HG03196 (cell line): Measurements from ENCODE around the gene ATG14.
"Not testable (repeated sequence)": the region's sequence is repeated elsewhere in the genome, so short reads cannot be mapped to it uniquely, and the experiment has no call there.

Experiments used
- ATAC-seq: cut with Tn5 transposase; IDR thresholded peaks from one replicate; pipeline ENCODE4 v1.9.1; 2021; ENCODE audit not compliant: unreplicated experiment

The ATG14 gene

GRCh38 chr14:55388160-55388559, 23.5 kb downstream of the ATG14 start:
- no peak for ATAC-seq

- no peak for ATAC-seq
Measured at GRCh38 chr14:55387121-55387520, 24.5 kb downstream of the ATG14 start.

- ATAC-seq = no peak
Measured at GRCh38 chr14:55386037-55386808, 25.4 kb downstream of the ATG14 start.

- no peak for ATAC-seq
Measured at GRCh38 chr14:55384536-55384935, 27.1 kb downstream of the ATG14 start.

GRCh38 chr14:55383541-55384140, 28.0 kb downstream of the ATG14 start:
- no peak for ATAC-seq

GRCh38 chr14:55383056-55383466, 28.6 kb downstream of the ATG14 start:
- not testable (repeated sequence) for ATAC-seq

GRCh38 chr14:55382483-55382882, 29.1 kb downstream of the ATG14 start:
- no peak for ATAC-seq

- ATAC-seq = no peak
Measured at GRCh38 chr14:55381561-55381960, 30.1 kb downstream of the ATG14 start.

GRCh38 chr14:55381040-55381439, 30.6 kb downstream of the ATG14 start:
- no peak for ATAC-seq

GRCh38 chr14:55377236-55377635, 34.4 kb downstream of the ATG14 start:
- no peak for ATAC-seq

GRCh38 chr14:55374771-55375170, 36.9 kb downstream of the ATG14 start:
- no peak for ATAC-seq

GRCh38 chr14:55373784-55374705, 37.6 kb downstream of the ATG14 start:
- no peak for ATAC-seq

GRCh38 chr14:55372825-55373224, 38.8 kb downstream of the ATG14 start:
- ATAC-seq = no peak

- ATAC-seq = no peak
Measured at GRCh38 chr14:55372423-55372822, 39.2 kb downstream of the ATG14 start.

- no peak for ATAC-seq
Measured at GRCh38 chr14:55370883-55371455, 40.7 kb downstream of the ATG14 start.

- no peak for ATAC-seq
Measured at GRCh38 chr14:55366271-55366670, 45.4 kb downstream of the ATG14 start.

GRCh38 chr14:55361190-55361589, 50.4 kb downstream of the ATG14 start:
- ATAC-seq = no peak

GRCh38 chr14:55359307-55359706, 52.3 kb downstream of the ATG14 start:
- ATAC-seq = no peak

- no peak for ATAC-seq
Measured at GRCh38 chr14:55356913-55357312, 54.7 kb downstream of the ATG14 start.

GRCh38 chr14:55355922-55356321, 55.7 kb downstream of the ATG14 start:
- no peak for ATAC-seq

GRCh38 chr14:55354500-55354899, 57.1 kb downstream of the ATG14 start:
- ATAC-seq = no peak
